Astrocyte (in vitro differentiated cells and primary cell): ENCODE measurements around the gene RIPK1. TPM values are rescaled to one million over a fixed set of nuclear protein-coding genes. Genes with fewer than 3 reads are reported as not detected.

ENCODE experiments used
- DNase-seq: peaks from one replicate; pipeline ENCODE4 v3.0.0-alpha.2; 2010; ENCODE audit warnings: low read depth
- FAIRE-seq: peaks from 2 replicates; lab custom pipeline; 2011; peaks lifted over from hg19 to GRCh38; lab: Jason Lieb, UNC
- H2AFZ ChIP-seq: 2 replicates; pipeline ENCODE4 v1.6.0; 2012; ENCODE audit warnings: low read depth, low read length, inconsistent platforms
- H3K27ac ChIP-seq: 2 replicates; pipeline ENCODE4 v1.5.1; 2011; ENCODE audit warnings: low read depth, low read length, inconsistent platforms
- H3K27me3 ChIP-seq: 2 replicates; pipeline ENCODE4 v1.6.0; 2011; ENCODE audit warnings: low read length, inconsistent platforms; ENCODE audit not compliant: insufficient read depth
- H3K36me3 ChIP-seq: 2 replicates; pipeline ENCODE4 v1.5.1; 2011; ENCODE audit warnings: low read length, inconsistent platforms; ENCODE audit not compliant: insufficient read depth
- H3K4me1 ChIP-seq: 2 replicates; pipeline ENCODE4 v1.5.1; 2011; ENCODE audit warnings: low read length, inconsistent platforms; ENCODE audit not compliant: insufficient read depth
- H3K4me2 ChIP-seq: 2 replicates; pipeline ENCODE4 v1.6.0; 2012; ENCODE audit warnings: low read length, inconsistent platforms
- H3K4me3 ChIP-seq: 2 replicates; pipeline ENCODE4 v1.5.1; 2011; ENCODE audit warnings: low read depth, mild to moderate bottlenecking, low read length, inconsistent platforms; ENCODE audit not compliant: insufficient read depth
- H3K79me2 ChIP-seq: 2 replicates; pipeline ENCODE4 v1.6.0; 2012; ENCODE audit warnings: mild to moderate bottlenecking, low read length, inconsistent platforms; ENCODE audit not compliant: insufficient read depth
- H3K9ac ChIP-seq: 2 replicates; pipeline ENCODE4 v1.6.0; 2012; ENCODE audit warnings: mild to moderate bottlenecking, low read length, inconsistent platforms
- H3K9me3 ChIP-seq: 2 replicates; pipeline ENCODE4 v1.5.1; 2012; ENCODE audit warnings: low read depth, mild to moderate bottlenecking, low read length, inconsistent platforms; ENCODE audit not compliant: insufficient read depth
- H4K20me1 ChIP-seq: 2 replicates; pipeline ENCODE4 v1.6.0; 2012; ENCODE audit warnings: low read length, inconsistent platforms; ENCODE audit not compliant: insufficient read depth
- H3K27ac Mint-ChIP-seq: one replicate; pipeline ENCODE4 v1.8.0; 2021; ENCODE audit warnings: mild to moderate bottlenecking, mixed read lengths; ENCODE audit not compliant: unreplicated experiment
- H3K27me3 Mint-ChIP-seq: one replicate; pipeline ENCODE4 v1.8.0; 2021; ENCODE audit warnings: low read depth, mixed read lengths; ENCODE audit not compliant: unreplicated experiment
- H3K36me3 Mint-ChIP-seq: one replicate; pipeline ENCODE4 v1.8.0; 2021; ENCODE audit warnings: low read depth, mixed read lengths; ENCODE audit not compliant: unreplicated experiment
- H3K4me1 Mint-ChIP-seq: one replicate; pipeline ENCODE4 v1.8.0; 2021; ENCODE audit warnings: low read depth, mixed read lengths; ENCODE audit not compliant: unreplicated experiment
- H3K4me3 Mint-ChIP-seq: one replicate; pipeline ENCODE4 v1.8.0; 2021; ENCODE audit warnings: mild to moderate bottlenecking, moderate library complexity, mixed read lengths; ENCODE audit not compliant: unreplicated experiment
- H3K9me3 Mint-ChIP-seq: one replicate; pipeline ENCODE4 v1.8.0; 2021; ENCODE audit warnings: mild to moderate bottlenecking, mixed read lengths; ENCODE audit not compliant: unreplicated experiment
- CTCF ChIP-seq: IDR thresholded peaks from 2 replicates; pipeline ENCODE4 v1.5.1; 2011; ENCODE audit warnings: low read depth, mild to moderate bottlenecking, inconsistent platforms, low read length, moderate library complexity; ENCODE audit not compliant: insufficient read depth
- EZH2 ChIP-seq: IDR thresholded peaks from 2 replicates; pipeline ENCODE4 v1.6.1; 2012; ENCODE audit warnings: mild to moderate bottlenecking, low read length, inconsistent platforms; ENCODE audit not compliant: insufficient read depth
- total RNA-seq: library from RNA; stranded (reverse); gene quantifications from 2 replicates; pipeline ENCODE4 v1.2.1, GENCODE V29; 2021

Gene RIPK1
- total RNA-seq, 1 donor from 2014 or later: 21.9 TPM

- Mint-ChIP-seq H3K9me3 (peaks cover 8% of the 10 kb centered on the region), H3K4me1 (no peaks in the 10 kb centered on the region), H3K4me3 (no peak overlapping the region), H3K27ac (no peak overlapping the region), H3K27me3 (peaks cover 12% of the 10 kb centered on the region), H3K36me3 (peaks cover 2% of the 10 kb centered on the region)
- H3K4me3 ChIP-seq: no peak overlapping the region
- no peak overlapping the region for H3K9ac ChIP-seq
- no peak for FAIRE-seq
- H3K27me3 ChIP-seq: peaks cover 2% of the 10 kb centered on the region
- H2AFZ ChIP-seq: no peak overlapping the region
- H3K4me1 ChIP-seq: no peaks in the 10 kb centered on the region
- no peak overlapping the region for H3K27ac ChIP-seq
- no peaks in the 10 kb centered on the region for H3K9me3 ChIP-seq
- no peaks in the 10 kb centered on the region for H3K79me2 ChIP-seq
- TF ChIP-seq CTCF (no peak), EZH2 (no peak)
- H3K36me3 ChIP-seq: no peaks in the 10 kb centered on the region
- no peak for DNase-seq
- H3K4me2 ChIP-seq: no peak overlapping the region
- no peaks in the 10 kb centered on the region for H4K20me1 ChIP-seq
Observed at GRCh38 chr6:3035397-3035796, 32.9 kb upstream of the RIPK1 start.

DNA sequence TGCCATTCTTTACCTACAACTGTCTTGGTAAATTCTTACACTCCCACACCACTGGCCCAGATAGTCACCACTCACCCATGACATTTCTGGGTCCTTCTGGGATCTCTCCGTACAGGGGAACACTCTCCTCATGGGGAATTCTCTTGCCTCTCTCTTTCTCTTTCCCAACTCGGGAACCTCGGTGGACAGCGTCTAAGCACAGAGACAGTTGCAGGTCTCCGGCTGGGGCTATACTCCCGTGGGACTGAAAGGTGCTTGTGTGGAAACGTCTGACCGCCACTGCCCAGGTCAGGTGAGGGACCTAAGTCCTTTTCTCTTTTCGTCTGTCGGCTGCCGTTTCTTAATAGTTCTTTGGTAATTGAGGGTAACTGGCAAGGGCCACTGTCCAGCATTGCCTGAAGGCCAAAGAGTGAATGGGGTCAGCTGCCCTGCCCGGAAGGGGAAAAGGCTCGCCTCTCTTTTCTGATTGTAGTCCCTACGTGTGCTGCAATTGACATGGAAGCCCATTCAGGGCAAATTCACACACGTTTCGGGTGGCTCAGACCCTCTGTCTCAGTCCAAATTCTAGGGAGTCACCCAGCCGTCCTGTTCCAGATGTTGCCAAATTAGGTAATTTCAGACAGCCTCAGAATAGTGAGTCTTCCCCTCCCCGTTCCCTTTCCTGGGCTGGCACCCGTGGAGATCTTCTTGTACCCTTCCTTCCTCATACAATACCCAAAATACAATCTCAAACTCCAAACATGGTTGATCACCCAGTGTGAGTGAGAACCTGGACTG lies 31.2 kb upstream of the RIPK1 start:
- no peak overlapping the region for H3K4me3 Mint-ChIP-seq
- Histone ChIP-seq H3K4me2 (no peak overlapping the region), H3K27ac (no peak overlapping the region), H4K20me1 (no peaks in the 10 kb centered on the region), H3K4me3 (no peak overlapping the region), H3K36me3 (no peaks in the 10 kb centered on the region), H3K4me1 (no peaks in the 10 kb centered on the region), H3K27me3 (peaks cover 2% of the 10 kb centered on the region), H3K9ac (no peak overlapping the region), H2AFZ (no peak overlapping the region), H3K79me2 (no peaks in the 10 kb centered on the region), H3K9me3 (no peaks in the 10 kb centered on the region)
- no peak for FAIRE-seq
- no peak for TF ChIP-seq EZH2
- TF ChIP-seq CTCF: no peak
- H3K36me3 Mint-ChIP-seq: peaks cover 2% of the 10 kb centered on the region
- no peak for DNase-seq
- H3K27me3 Mint-ChIP-seq: peaks cover 12% of the 10 kb centered on the region
- H3K9me3 Mint-ChIP-seq: peaks cover 8% of the 10 kb centered on the region
- peaks cover 2% of the 10 kb centered on the region for H3K4me1 Mint-ChIP-seq
- no peak overlapping the region for H3K27ac Mint-ChIP-seq

DNA sequence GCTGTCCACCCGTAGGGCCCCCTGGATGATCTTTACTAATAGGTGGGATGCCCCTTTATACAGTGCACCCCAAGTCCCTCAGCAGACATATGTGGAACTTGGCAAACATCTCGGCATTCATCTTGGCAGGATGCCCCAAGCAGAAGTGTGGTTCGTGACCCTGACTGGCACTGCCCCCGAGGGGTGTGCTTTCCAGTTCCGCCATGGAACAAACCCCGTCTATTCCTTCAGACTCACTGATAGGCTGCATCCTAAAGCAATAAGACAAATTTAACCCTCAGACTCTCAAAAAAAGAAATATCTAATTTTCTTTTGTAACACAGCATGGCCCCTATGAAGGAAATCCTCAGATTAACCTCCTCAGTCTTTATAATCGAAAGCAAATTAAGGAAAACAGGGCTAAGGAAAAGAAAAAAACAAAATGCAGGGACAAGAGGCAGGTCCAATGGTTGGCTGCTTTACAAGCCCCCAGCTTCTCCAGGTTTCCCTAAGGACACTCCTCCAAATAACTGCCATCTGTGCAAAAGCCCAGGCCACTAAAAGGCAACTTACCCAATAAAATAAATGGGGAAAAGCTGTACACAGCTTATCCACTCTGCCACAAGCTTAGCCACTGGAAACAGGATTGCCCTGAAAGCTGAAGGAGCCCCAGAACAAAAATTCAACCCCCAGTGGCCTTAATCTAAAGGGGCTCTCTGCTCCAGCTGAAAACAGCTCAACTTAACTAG lies 30.5 kb upstream of the RIPK1 start:
- Mint-ChIP-seq H3K9me3 (peaks cover 8% of the 10 kb centered on the region), H3K27ac (no peak overlapping the region), H3K36me3 (peaks cover 2% of the 10 kb centered on the region), H3K4me1 (peaks cover 2% of the 10 kb centered on the region), H3K27me3 (peaks cover 8% of the 10 kb centered on the region), H3K4me3 (no peak overlapping the region)
- no peaks in the 10 kb centered on the region for H3K36me3 ChIP-seq
- H3K9me3 ChIP-seq: no peaks in the 10 kb centered on the region
- no peak overlapping the region for H3K4me2 ChIP-seq
- H3K27me3 ChIP-seq: peaks cover 2% of the 10 kb centered on the region
- FAIRE-seq: no peak
- H4K20me1 ChIP-seq: no peaks in the 10 kb centered on the region
- no peak overlapping the region for H3K27ac ChIP-seq
- H2AFZ ChIP-seq: no peak overlapping the region
- no peaks in the 10 kb centered on the region for H3K4me1 ChIP-seq
- no peak overlapping the region for H3K4me3 ChIP-seq
- H3K79me2 ChIP-seq: no peaks in the 10 kb centered on the region
- TF ChIP-seq EZH2 (no peak), CTCF (no peak)
- no peak for DNase-seq
- no peak overlapping the region for H3K9ac ChIP-seq
